WTC11 (cell line): ENCODE results near the gene KRT34. TPM values are rescaled to one million over a fixed set of nuclear protein-coding genes. Genes with fewer than 3 reads are reported as not detected.

Experiments
- ATAC-seq: fragments of 200-7000 bp; cut with Tn5 transposase; 2 replicates; pipeline ENCODE4 v1.10.0; 2021; ENCODE audit warnings: mild to moderate bottlenecking, moderate library complexity
- CTCF ChIA-PET: fragments of 300-600 bp; sonication (Branson Sonifier 250); formaldehyde crosslinking; loops from one replicate; lab custom pipeline; 2021; ENCODE audit warnings: antibody characterized with exemption; lab: Charles Lee
- POLR2A ChIA-PET: fragments of 350-600 bp; sonication (Branson Sonifier 250); formaldehyde crosslinking; loops from one replicate; lab custom pipeline; 2021; ENCODE audit warnings: antibody characterized with exemption; lab: Charles Lee
- DNase-seq: peaks from one replicate; pipeline ENCODE4 v3.0.0; 2021; ENCODE audit warnings: low spot score
- H3K27ac Mint-ChIP-seq: 2 replicates; pipeline ENCODE4 v1.8.0; 2021; ENCODE audit warnings: mixed read lengths
- H3K27me3 Mint-ChIP-seq: 2 replicates; pipeline ENCODE4 v1.8.0; 2021; ENCODE audit warnings: low read depth, mild to moderate bottlenecking, moderate library complexity, mixed read lengths
- H3K36me3 Mint-ChIP-seq: 2 replicates; pipeline ENCODE4 v1.8.0; 2021; ENCODE audit warnings: mixed read lengths
- H3K4me1 Mint-ChIP-seq: 2 replicates; pipeline ENCODE4 v1.8.0; 2022; ENCODE audit warnings: mixed read lengths
- H3K4me3 Mint-ChIP-seq: 2 replicates; pipeline ENCODE4 v1.8.0; 2021; ENCODE audit warnings: mild to moderate bottlenecking, moderate library complexity, mixed read lengths
- H3K9me3 Mint-ChIP-seq: 2 replicates; pipeline ENCODE4 v1.8.0; 2021; ENCODE audit warnings: mixed read lengths
- ATF1 ChIP-seq: sonication (generic); formaldehyde crosslinking; IDR thresholded peaks from 2 replicates; pipeline ENCODE4 v1.8.1; 2023; ENCODE audit warnings: mild to moderate bottlenecking, moderate library complexity, missing genetic modification reagents
- ATF2 ChIP-seq: sonication (generic); formaldehyde crosslinking; IDR thresholded peaks from 2 replicates; pipeline ENCODE4 v1.8.1; 2022; ENCODE audit warnings: low read depth, missing genetic modification reagents, borderline replicate concordance
- ATF3 ChIP-seq: sonication (generic); formaldehyde crosslinking; conservative IDR thresholded peaks from 2 replicates; pipeline ENCODE4 v1.8.1; 2022; ENCODE audit warnings: mild to moderate bottlenecking, missing genetic modification reagents
- CREB1 ChIP-seq: sonication (generic); formaldehyde crosslinking; IDR thresholded peaks from 2 replicates; pipeline ENCODE4 v1.8.0; 2023; ENCODE audit warnings: mild to moderate bottlenecking, missing genetic modification reagents
- ELF4 ChIP-seq: sonication (generic); formaldehyde crosslinking; IDR thresholded peaks from 2 replicates; pipeline ENCODE4 v1.8.1; 2022; ENCODE audit warnings: low read depth, mild to moderate bottlenecking, moderate library complexity, missing genetic modification reagents
- ERG ChIP-seq: fragments of 250-450 bp; sonication (Bioruptor Pico); IDR thresholded peaks from 2 replicates; pipeline ENCODE4 v1.8.0; 2021; ENCODE audit warnings: mild to moderate bottlenecking
- JAZF1 ChIP-seq: fragments of 250-450 bp; sonication (Bioruptor Pico); IDR thresholded peaks from 2 replicates; pipeline ENCODE4 v1.9.0; 2021; ENCODE audit warnings: moderate library complexity, mild to moderate bottlenecking, inconsistent platforms
- JUN ChIP-seq: sonication (generic); formaldehyde crosslinking; IDR thresholded peaks from 2 replicates; pipeline ENCODE4 v1.8.0; 2023; ENCODE audit warnings: mild to moderate bottlenecking, missing genetic modification reagents
- MYBL2 ChIP-seq: sonication (generic); formaldehyde crosslinking; IDR thresholded peaks from 2 replicates; pipeline ENCODE4 v1.8.1; 2023; ENCODE audit warnings: mild to moderate bottlenecking, moderate library complexity, missing genetic modification reagents
- NFE2L1 ChIP-seq: sonication (generic); formaldehyde crosslinking; IDR thresholded peaks from 2 replicates; pipeline ENCODE4 v1.8.1; 2023; ENCODE audit warnings: missing genetic modification reagents
- NR1H2 ChIP-seq: sonication (generic); formaldehyde crosslinking; IDR thresholded peaks from 2 replicates; pipeline ENCODE4 v1.9.0; 2021; ENCODE audit warnings: mild to moderate bottlenecking, moderate library complexity, missing genetic modification reagents
- PRRX2 ChIP-seq: fragments of 250-450 bp; sonication (Bioruptor Pico); IDR thresholded peaks from 2 replicates; pipeline ENCODE4 v1.8.0; 2021; ENCODE audit warnings: mild to moderate bottlenecking
- SMAD3 ChIP-seq: sonication (generic); formaldehyde crosslinking; IDR thresholded peaks from 2 replicates; pipeline ENCODE4 v1.8.0; 2022; ENCODE audit warnings: missing genetic modification reagents, mild to moderate bottlenecking, borderline replicate concordance
- ZNF138 ChIP-seq: sonication (generic); formaldehyde crosslinking; conservative IDR thresholded peaks from 2 replicates; pipeline ENCODE4 v1.8.1; 2022; ENCODE audit warnings: mild to moderate bottlenecking, moderate library complexity, missing genetic modification reagents
- ZNF219 ChIP-seq: sonication (generic); formaldehyde crosslinking; IDR thresholded peaks from 2 replicates; pipeline ENCODE4 v1.8.0; 2023; ENCODE audit warnings: missing genetic modification reagents, mild to moderate bottlenecking, borderline replicate concordance
- ZNF317 ChIP-seq: sonication (generic); formaldehyde crosslinking; IDR thresholded peaks from 2 replicates; pipeline ENCODE4 v1.8.1; 2023; ENCODE audit warnings: low read depth, mild to moderate bottlenecking, moderate library complexity, missing genetic modification reagents, borderline replicate concordance
- ZNF416 ChIP-seq: fragments of 250-450 bp; sonication (Bioruptor Pico); IDR thresholded peaks from 2 replicates; pipeline ENCODE4 v1.9.0; 2021; ENCODE audit warnings: mild to moderate bottlenecking, inconsistent platforms
- ZNF512 ChIP-seq: sonication (generic); formaldehyde crosslinking; IDR thresholded peaks from 2 replicates; pipeline ENCODE4 v1.8.1; 2022; ENCODE audit warnings: missing genetic modification reagents, borderline replicate concordance
- ZSCAN18 ChIP-seq: fragments of 250-450 bp; sonication (Bioruptor Pico); IDR thresholded peaks from 2 replicates; pipeline ENCODE4 v2.1.2; 2022; ENCODE audit warnings: mild to moderate bottlenecking, moderate library complexity
- total RNA-seq: library from RNA; stranded (reverse); gene quantifications from 3 replicates; pipeline ENCODE4 v1.2.3, GENCODE V29; 2021
- TF ChIP-seq, protein P1 (sequence below): sonication (generic); formaldehyde crosslinking; IDR thresholded peaks from 2 replicates; pipeline ENCODE4 v1.8.1; 2022; ENCODE audit warnings: mild to moderate bottlenecking, missing genetic modification reagents, moderate library complexity, borderline replicate concordance
- TF ChIP-seq, protein P2 (sequence below): fragments of 200-600 bp; IDR thresholded peaks from 2 replicates; pipeline ENCODE4 v1.8.0; 2022; ENCODE audit warnings: antibody characterized with exemption

The KRT34 gene
- total RNA-seq, 1 experiment from 2014 or later = not detected

DNA sequence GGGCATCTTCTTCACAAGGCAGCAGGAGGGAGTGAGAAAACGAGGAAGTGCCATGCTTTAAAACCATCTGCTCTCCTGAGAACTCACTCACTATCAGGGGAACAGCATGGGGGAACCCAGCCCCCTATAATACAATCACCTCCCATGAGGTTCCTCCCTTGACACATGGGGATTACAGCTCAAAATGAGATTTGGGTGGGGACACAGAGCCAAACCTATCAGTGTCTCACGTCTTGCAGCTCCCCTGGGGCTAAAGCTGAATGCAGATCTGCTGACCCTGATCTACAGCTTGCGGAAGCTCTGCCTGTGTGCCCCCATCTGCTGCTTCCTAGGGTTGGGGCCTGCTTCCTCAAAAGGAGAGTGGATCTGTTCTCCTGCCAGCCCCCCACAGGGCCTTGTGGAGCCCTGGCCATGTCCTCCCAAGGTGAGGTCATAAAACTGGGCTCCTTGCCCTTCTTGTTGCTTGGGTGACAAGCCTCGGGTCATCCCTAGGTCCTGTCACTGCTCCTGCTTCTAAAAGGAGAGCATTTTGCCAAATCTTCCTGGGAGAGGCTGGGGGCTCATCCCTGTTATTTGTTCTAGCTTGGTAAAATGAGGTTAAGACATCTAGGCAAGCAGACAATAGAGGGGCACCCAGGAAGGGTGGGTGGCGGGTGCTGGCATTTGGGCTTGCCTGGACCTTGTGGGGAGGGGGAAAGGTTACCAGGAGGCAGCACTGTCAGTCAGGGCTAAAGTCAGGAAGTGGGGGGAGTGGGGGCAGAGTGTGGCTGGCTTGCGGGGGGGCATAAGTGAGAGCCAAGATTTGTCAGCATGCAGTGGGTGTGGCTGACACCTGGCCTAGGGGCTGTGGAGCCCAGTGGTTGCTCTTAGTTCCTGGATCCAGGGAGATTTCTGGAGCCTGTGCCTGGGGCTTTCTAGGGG lies 47.5 kb downstream of the KRT34 start:
- DNase-seq = no peak
- POLR2A ChIA-PET = no interaction called here
- CTCF ChIA-PET = interaction anchor here (1.1 to 1.4 kb wide), 2 partner anchors 83 to 328 kb away, joined by 3 read pairs; no protein-coding TSS in a partner anchor
- H3K36me3 Mint-ChIP-seq = no peaks in the 10 kb centered on the region
- H3K27me3 Mint-ChIP-seq = no peaks in the 10 kb centered on the region
- no peak overlapping the region for H3K4me3 Mint-ChIP-seq
- H3K27ac Mint-ChIP-seq = no peak overlapping the region
- ATAC-seq = no peak
- no peak for TF ChIP-seq ERG
- no peak for TF ChIP-seq ATF2 (CRISPR knock-in tag)
- TF ChIP-seq ATF3 (CRISPR knock-in tag) = no peak
- no peak for TF ChIP-seq CREB1 (CRISPR knock-in tag)
- TF ChIP-seq ZNF512 (CRISPR knock-in tag) = no peak
- TF ChIP-seq ATF1 (CRISPR knock-in tag) = no peak
- no peak for TF ChIP-seq MYBL2 (CRISPR knock-in tag)
- TF ChIP-seq PRRX2 (CRISPR knock-in tag) = no peak
- no peak for TF ChIP-seq ZNF416
- no peak for TF ChIP-seq NR1H2 (CRISPR knock-in tag)
- no peak for TF ChIP-seq ZSCAN18 (CRISPR knock-in tag)
- no peak for TF ChIP-seq ZNF138 (CRISPR knock-in tag)
- TF ChIP-seq, protein P1, sequence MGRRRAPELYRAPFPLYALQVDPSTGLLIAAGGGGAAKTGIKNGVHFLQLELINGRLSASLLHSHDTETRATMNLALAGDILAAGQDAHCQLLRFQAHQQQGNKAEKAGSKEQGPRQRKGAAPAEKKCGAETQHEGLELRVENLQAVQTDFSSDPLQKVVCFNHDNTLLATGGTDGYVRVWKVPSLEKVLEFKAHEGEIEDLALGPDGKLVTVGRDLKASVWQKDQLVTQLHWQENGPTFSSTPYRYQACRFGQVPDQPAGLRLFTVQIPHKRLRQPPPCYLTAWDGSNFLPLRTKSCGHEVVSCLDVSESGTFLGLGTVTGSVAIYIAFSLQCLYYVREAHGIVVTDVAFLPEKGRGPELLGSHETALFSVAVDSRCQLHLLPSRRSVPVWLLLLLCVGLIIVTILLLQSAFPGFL (CRISPR knock-in tag) = no peak
- TF ChIP-seq ZNF219 (CRISPR knock-in tag) = no peak
- TF ChIP-seq ELF4 = no peak
- H3K9me3 Mint-ChIP-seq = peaks cover 4% of the 10 kb centered on the region; the same call in 1 of the 2 replicates
- H3K4me1 Mint-ChIP-seq = no peaks in the 10 kb centered on the region

DNA sequence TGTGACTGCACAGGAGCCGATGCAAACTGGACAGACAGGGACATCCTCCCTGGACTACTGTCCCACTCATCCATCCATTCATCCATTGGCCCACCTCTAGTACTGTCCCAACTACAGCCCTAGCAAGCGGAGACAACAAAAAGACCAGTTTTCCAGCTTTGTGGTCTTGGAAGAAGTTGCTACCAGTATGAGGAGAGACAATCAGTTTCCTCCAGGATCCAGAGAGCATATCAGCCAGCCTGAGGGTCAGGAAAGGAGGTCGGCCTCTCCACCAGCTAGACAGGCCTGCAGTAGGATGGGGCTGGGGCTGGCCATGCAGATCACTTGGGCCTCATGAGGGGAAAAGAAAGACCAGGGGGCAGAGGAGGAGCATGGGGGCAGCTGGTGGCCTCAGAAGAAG lies 48.3 kb downstream of the KRT34 start:
- no peaks in the 10 kb centered on the region for H3K27me3 Mint-ChIP-seq
- ChIA-PET POLR2A (no interaction called here), CTCF (interaction anchor here (1.4 kb wide), 1 partner anchor 84 kb away, joined by 3 read pairs; no protein-coding TSS in a partner anchor)
- no peak for ATAC-seq
- H3K4me1 Mint-ChIP-seq = no peaks in the 10 kb centered on the region
- H3K27ac Mint-ChIP-seq = no peak overlapping the region
- H3K36me3 Mint-ChIP-seq = no peaks in the 10 kb centered on the region
- no peak overlapping the region for H3K4me3 Mint-ChIP-seq
- no peak for DNase-seq
- peaks cover 4% of the 10 kb centered on the region; the same call in 1 of the 2 replicates for H3K9me3 Mint-ChIP-seq
- no peak for TF ChIP-seq ZSCAN18 (CRISPR knock-in tag)
- TF ChIP-seq NFE2L1 (CRISPR knock-in tag) = no peak
- no peak for TF ChIP-seq ZNF317 (CRISPR knock-in tag)
- TF ChIP-seq ZNF138 (CRISPR knock-in tag) = no peak
- TF ChIP-seq MYBL2 (CRISPR knock-in tag) = no peak
- TF ChIP-seq ATF2 (CRISPR knock-in tag) = no peak
- no peak for TF ChIP-seq NR1H2 (CRISPR knock-in tag)
- TF ChIP-seq JUN (CRISPR knock-in tag) = no peak
- no peak for TF ChIP-seq JAZF1
- no peak for TF ChIP-seq SMAD3 (CRISPR knock-in tag)
- TF ChIP-seq, protein P2, sequence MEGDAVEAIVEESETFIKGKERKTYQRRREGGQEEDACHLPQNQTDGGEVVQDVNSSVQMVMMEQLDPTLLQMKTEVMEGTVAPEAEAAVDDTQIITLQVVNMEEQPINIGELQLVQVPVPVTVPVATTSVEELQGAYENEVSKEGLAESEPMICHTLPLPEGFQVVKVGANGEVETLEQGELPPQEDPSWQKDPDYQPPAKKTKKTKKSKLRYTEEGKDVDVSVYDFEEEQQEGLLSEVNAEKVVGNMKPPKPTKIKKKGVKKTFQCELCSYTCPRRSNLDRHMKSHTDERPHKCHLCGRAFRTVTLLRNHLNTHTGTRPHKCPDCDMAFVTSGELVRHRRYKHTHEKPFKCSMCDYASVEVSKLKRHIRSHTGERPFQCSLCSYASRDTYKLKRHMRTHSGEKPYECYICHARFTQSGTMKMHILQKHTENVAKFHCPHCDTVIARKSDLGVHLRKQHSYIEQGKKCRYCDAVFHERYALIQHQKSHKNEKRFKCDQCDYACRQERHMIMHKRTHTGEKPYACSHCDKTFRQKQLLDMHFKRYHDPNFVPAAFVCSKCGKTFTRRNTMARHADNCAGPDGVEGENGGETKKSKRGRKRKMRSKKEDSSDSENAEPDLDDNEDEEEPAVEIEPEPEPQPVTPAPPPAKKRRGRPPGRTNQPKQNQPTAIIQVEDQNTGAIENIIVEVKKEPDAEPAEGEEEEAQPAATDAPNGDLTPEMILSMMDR = no peak
